Measurements from ENCODE around the gene MMP21. TPM values are rescaled to one million over a fixed set of nuclear protein-coding genes. Genes with fewer than 3 reads are reported as not detected.
A peak's percentile ranks its signal among the peaks of the same experiment; 100 is the strongest.

MMP21 gene
- total and polyA plus RNA-seq, 10 donors: 0.09 to 0.68 (median 0.30) TPM; not detected in 2

DNA sequence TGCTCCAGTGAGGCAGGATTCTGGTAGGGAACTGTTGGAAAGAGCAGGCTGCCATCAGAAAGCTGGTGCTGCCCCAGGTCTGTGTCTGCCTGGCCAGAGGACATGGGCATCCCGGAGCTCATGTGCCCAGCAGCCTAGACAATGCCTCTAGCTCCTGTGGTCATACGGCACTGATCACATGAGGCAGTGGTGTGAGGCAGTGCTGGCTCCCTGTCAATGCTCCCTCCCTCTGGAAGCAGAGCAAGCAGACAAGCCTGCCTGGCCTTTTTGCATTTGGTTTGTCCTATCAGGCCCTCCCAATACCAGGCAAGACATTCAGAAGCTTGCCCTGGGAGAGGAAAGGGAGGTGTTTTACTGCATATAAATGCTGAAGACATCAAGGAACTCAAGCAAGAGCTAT lies 19.5 kb upstream of the MMP21 start:
- peaks cover 0 to 98% (median 68%) of the 10 kb centered on the region in 6 donors for H3K36me3 ChIP-seq
- 86 to 100% (median 92%) methylated on average over 1 to 2 of the region's 2 CpGs for WGBS, 5 donors

DNA sequence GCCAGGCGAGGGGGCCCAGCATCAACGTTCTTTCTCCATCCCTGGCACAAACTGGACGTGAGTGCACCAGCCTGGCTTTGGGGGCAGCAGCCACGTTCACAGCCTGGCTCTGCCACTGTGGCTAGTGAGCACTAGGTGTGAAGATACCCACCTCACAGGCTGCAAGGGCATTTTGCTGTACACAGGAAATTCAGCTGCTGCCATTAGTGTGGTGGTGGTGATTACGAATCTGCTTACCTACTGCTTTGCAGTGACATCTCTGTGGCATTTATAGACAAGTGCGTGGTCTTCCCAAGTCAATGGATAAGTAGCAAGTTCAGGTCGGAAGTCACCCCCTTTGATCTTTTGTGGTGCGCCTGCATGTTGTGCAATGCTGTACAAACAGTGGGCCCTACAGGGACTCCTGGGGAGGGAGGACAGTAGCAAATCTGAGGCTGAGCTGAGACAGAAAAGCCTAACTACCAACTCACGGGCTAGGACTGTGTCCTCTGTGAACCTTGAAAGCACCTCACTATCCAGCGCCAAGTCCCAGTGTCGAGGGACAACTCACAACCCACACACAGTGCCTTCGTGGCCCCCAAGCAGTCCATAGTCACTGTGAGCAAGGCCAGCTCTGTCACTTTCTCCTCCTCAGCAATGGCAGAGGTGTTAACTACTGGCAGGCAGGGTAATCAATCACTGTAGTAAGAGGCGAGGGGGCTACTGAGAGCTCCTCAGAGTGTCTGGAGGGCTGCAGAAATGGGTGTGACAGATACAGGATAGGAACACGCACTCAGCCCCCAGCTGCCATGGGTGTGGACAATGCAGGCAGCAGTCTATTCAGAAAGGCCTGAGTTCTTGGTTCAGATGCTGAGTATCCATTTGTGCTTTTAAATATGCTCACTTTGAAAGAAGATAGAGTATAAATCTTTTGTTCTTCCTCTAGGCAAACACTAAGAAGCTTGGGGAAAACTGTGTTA lies 17.0 kb upstream of the MMP21 start:
- peaks cover 0 to 98% (median 72%) of the 10 kb centered on the region in 6 donors for H3K36me3 ChIP-seq
- TF ChIP-seq POLR2AphosphoS5 (IDR thresholded peaks at IDR 0.05): no peak
- no peaks in the 10 kb centered on the region for H3K27me3 ChIP-seq (replicated peaks in 1 of 7)
- no peak overlapping the region for H3K4me3 ChIP-seq
- 88 to 94% (median 90%) methylated on average over 14 of the region's 14 CpGs for WGBS, 5 donors
- peaks cover 0 to 13% (median 3%) of the 10 kb centered on the region in 6 donors for H3K4me1 ChIP-seq
- intact Hi-C loops (cut with DNase I; ENCODE audit: low total_unique reads): no loop called here
- H3K9me3 ChIP-seq: no peaks in the 10 kb centered on the region
- peak overlapping the region in 2 of 8 donors; percentile 13 to 55 for H3K27ac ChIP-seq
- no peak for DNase-seq

More for the DNA sequence above, 19.5 kb upstream of the MMP21 start:
- no peak for DNase-seq
- intact Hi-C loops (cut with DNase I; ENCODE audit: low total_unique reads): no loop called here
- TF ChIP-seq, protein P1, sequence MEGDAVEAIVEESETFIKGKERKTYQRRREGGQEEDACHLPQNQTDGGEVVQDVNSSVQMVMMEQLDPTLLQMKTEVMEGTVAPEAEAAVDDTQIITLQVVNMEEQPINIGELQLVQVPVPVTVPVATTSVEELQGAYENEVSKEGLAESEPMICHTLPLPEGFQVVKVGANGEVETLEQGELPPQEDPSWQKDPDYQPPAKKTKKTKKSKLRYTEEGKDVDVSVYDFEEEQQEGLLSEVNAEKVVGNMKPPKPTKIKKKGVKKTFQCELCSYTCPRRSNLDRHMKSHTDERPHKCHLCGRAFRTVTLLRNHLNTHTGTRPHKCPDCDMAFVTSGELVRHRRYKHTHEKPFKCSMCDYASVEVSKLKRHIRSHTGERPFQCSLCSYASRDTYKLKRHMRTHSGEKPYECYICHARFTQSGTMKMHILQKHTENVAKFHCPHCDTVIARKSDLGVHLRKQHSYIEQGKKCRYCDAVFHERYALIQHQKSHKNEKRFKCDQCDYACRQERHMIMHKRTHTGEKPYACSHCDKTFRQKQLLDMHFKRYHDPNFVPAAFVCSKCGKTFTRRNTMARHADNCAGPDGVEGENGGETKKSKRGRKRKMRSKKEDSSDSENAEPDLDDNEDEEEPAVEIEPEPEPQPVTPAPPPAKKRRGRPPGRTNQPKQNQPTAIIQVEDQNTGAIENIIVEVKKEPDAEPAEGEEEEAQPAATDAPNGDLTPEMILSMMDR (IDR thresholded peaks at IDR 0.05 in 8 of 11, conservative IDR thresholded peaks at IDR 0.05 in 3 of 11): no peak
- no peak for TF ChIP-seq POLR2A (IDR thresholded peaks at IDR 0.05)
- TF ChIP-seq POLR2AphosphoS5 (IDR thresholded peaks at IDR 0.05): no peak
- H3K27me3 ChIP-seq (replicated peaks in 1 of 7): no peaks in the 10 kb centered on the region
- no peaks in the 10 kb centered on the region for H3K4me1 ChIP-seq
- H3K27ac ChIP-seq: no peak overlapping the region
- no peak overlapping the region for H3K4me3 ChIP-seq
- H3K9me3 ChIP-seq: no peaks in the 10 kb centered on the region

DNA sequence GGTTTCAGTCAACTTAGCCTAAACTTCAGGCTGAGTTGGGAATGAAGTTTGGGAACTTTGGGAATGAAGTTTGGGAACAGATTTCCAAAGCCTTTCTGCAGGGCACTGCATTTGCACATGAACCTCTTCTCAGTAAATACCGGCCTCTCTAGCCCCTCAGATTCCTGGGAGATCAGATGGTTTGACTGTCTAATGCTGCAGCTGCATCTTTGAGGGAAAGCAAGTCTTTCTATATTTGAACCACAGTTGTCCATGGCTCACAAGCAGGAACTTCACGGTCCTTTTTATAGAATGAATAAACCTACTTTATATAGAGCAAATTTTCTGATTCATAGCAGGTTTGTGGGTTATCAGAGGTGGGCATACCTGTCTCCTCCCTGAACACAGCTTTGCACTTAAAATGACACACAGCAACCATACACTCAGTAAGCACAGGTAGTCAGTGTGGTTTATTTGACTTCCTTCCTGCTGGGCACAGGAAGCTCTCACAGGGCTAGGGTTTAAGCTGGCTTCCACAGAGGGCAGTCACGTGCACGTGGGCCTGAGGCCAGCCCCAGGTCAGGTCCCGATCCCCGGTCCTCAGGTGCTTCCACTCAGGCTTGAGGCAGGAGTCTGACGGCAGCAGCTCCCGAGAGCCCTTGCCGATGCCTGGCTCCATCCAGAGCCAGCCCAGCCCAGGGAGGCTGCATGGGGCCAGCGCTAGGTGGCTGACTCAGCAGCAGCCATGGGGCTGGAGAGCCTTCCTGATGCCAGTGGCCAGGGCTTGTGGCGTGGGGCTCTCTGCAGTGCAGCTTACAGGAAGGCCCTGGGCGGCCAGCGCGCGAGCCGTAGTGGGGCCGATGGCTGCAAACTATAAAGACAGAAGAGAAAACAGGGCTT lies 12.8 kb upstream of the MMP21 start:
- Histone ChIP-seq H3K36me3 (peaks cover 0 to 67% (median 36%) of the 10 kb centered on the region in 6 donors), H3K4me1 (peaks cover 0 to 13% (median 3%) of the 10 kb centered on the region in 6 donors), H3K9me3 (no peaks in the 10 kb centered on the region), H3K27ac (peak overlapping the region in 2 of 8 donors; percentile 26 to 51), H3K27me3 (replicated peaks in 1 of 7) (no peaks in the 10 kb centered on the region), H3K4me3 (no peak overlapping the region)
- intact Hi-C loops (cut with DNase I; ENCODE audit: low total_unique reads): no loop called here
- DNase-seq: no peak
- WGBS, 5 donors: 76 to 80% (median 77%) methylated on average over 14 to 17 of the region's 17 CpGs
- TF ChIP-seq, protein P1 (IDR thresholded peaks at IDR 0.05 in 8 of 11, conservative IDR thresholded peaks at IDR 0.05 in 3 of 11): no peak
- no peak for TF ChIP-seq POLR2AphosphoS5 (IDR thresholded peaks at IDR 0.05)
- no peak for TF ChIP-seq POLR2A (IDR thresholded peaks at IDR 0.05)

DNA sequence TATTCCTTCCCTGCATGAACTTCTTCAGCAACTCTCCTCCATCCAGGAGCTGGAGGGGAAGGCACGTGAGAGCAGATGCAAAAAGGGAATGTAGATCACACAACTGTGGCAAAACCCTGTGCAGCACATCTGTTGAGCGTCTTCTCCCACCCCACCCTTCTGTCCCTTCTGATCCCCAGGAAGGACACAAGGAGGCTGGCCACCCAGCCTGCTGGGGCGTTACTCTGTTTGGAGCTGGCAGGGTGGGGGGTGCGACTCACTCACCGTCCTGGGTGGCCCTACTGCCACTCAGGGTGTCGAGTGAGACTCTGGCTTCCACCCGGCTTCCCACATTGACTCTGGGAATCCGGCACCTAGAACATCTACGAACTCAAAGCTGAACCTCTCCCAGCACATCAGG lies 10.2 kb upstream of the MMP21 start:
- no peak for DNase-seq
- Histone ChIP-seq H3K27ac (no peak overlapping the region), H3K27me3 (replicated peaks in 1 of 7) (no peaks in the 10 kb centered on the region), H3K9me3 (no peaks in the 10 kb centered on the region), H3K4me1 (peaks cover 0 to 13% (median 3%) of the 10 kb centered on the region in 6 donors), H3K36me3 (peaks cover 0 to 42% (median 14%) of the 10 kb centered on the region in 6 donors), H3K4me3 (no peak overlapping the region)
- 71 to 86% (median 75%) methylated on average over 8 to 9 of the region's 9 CpGs for WGBS, 5 donors
- TF ChIP-seq, protein P1 (IDR thresholded peaks at IDR 0.05 in 8 of 11, conservative IDR thresholded peaks at IDR 0.05 in 3 of 11): no peak
- no peak for TF ChIP-seq POLR2A (IDR thresholded peaks at IDR 0.05)
- TF ChIP-seq POLR2AphosphoS5 (IDR thresholded peaks at IDR 0.05): no peak
- intact Hi-C loops (cut with DNase I; ENCODE audit: low total_unique reads): no loop called here
